Heart left ventricle (tissue), 13 donors: Measurements from ENCODE around the gene EIF3A.

ENCODE experiments used
- POLR2A ChIP-seq, 2 donors: fragments of 450-650 bp; IDR thresholded peaks; one replicate each; pipeline ENCODE4 v1.6.1; 2017; ENCODE audit warnings: antibody characterized with exemption in 2 of 2, mild to moderate bottlenecking in 2 of 2, moderate library complexity in 2 of 2
- TF ChIP-seq, protein P1 (sequence below), 12 donors: fragments of 200-600 bp; sonication (generic) in 4 of 12; IDR thresholded peaks; one replicate each; pipeline versions ENCODE4 v1.5.0 to v1.8.0; 2018 to 2022; ENCODE audit warnings: antibody characterized with exemption in 12 of 12, mild to moderate bottlenecking in 5 of 12
- donor health status: ischemic (EF 13 %, LVEDD 7.1; RV severe dilation, severe dysfunction).
- donor health status: DM: no; HTN: yes; CAD: no.
- donor health status: DM: no; HTN: no; CAD: no.
- donor health status: ischemic (EF 25% LVEDD 6.9; RV normal size, moderate dysfunction).
- donor health status: ischemic (EF 25% LVEDD 5.7; RV mildly dilated, moderate dysfunction).
- donor health status: ischemic (EF 35%, LVEDD 5.7; RV mildly dilated, moderate dysfunction).
- donor health status: nonischemic (EF 11% LVEDD 7.7; RV severe dilation, severe dysfunction).
- donor health status: DM: yes; HTN: yes; CAD: no.
- donor health status: PGD.
- donor health status: ischemic (EF 29% LVEDD 5.4; RV normal size, mild dysfunction).
- donor health status: nonischemic (EF 23%, LVEDD 6.1; RV moderate dilation, normal function).

- TF ChIP-seq, protein P1, sequence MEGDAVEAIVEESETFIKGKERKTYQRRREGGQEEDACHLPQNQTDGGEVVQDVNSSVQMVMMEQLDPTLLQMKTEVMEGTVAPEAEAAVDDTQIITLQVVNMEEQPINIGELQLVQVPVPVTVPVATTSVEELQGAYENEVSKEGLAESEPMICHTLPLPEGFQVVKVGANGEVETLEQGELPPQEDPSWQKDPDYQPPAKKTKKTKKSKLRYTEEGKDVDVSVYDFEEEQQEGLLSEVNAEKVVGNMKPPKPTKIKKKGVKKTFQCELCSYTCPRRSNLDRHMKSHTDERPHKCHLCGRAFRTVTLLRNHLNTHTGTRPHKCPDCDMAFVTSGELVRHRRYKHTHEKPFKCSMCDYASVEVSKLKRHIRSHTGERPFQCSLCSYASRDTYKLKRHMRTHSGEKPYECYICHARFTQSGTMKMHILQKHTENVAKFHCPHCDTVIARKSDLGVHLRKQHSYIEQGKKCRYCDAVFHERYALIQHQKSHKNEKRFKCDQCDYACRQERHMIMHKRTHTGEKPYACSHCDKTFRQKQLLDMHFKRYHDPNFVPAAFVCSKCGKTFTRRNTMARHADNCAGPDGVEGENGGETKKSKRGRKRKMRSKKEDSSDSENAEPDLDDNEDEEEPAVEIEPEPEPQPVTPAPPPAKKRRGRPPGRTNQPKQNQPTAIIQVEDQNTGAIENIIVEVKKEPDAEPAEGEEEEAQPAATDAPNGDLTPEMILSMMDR (IDR thresholded peaks at IDR 0.05): no peak
- no peak for TF ChIP-seq POLR2A (IDR thresholded peaks at IDR 0.05)
These were observed 84.9 kb downstream of the EIF3A start for GRCh38 chr10:118995739-118996138.
